GM12864 (cell line): Measurements from ENCODE around the gene CEND1.

Experiments used
- DNase-seq: peaks from one replicate; pipeline ENCODE4 v3.0.0-alpha.2; 2011; ENCODE audit warnings: low read depth
- H3K4me3 ChIP-seq: 2 replicates; pipeline ENCODE4 v1.5.1; 2011; ENCODE audit warnings: mild to moderate bottlenecking, low read depth, low read length, control low read depth
- TF ChIP-seq, protein P1 (sequence below): IDR thresholded peaks from 2 replicates; pipeline ENCODE4 v1.5.1; 2011; ENCODE audit warnings: low read depth, mild to moderate bottlenecking, moderate library complexity, low read length, control low read depth, inconsistent platforms; ENCODE audit errors: missing control alignments

CEND1 gene

DNA sequence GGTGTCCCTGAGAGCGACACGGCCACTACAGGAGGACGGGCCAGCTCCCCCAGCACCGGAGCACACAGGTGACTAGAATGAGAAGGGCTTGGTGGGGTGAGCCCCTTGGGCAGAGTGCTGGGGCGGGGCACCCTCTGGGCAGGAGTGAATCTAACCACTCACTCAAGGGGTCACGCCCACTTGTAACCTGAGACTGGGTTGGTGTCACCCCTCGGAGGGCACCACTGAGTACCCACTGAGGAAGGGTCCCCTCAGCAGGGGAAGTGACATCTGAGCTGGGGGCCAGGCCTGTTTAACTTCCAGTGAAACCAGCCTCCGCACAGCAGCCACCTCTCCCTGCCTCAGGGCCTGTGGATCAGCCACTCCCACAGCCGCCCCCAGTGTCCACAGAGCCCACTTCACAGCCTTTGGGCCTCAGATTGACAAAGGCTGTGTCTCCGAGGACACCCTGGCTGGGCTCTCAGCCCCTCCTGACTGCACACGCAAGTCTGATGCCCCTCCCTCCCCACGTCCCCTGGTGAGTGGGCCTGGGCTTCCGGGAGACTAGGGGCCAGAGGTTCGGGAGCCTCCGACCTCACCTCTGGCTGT lies 18.2 kb downstream of the CEND1 start:
- TF ChIP-seq, protein P1, sequence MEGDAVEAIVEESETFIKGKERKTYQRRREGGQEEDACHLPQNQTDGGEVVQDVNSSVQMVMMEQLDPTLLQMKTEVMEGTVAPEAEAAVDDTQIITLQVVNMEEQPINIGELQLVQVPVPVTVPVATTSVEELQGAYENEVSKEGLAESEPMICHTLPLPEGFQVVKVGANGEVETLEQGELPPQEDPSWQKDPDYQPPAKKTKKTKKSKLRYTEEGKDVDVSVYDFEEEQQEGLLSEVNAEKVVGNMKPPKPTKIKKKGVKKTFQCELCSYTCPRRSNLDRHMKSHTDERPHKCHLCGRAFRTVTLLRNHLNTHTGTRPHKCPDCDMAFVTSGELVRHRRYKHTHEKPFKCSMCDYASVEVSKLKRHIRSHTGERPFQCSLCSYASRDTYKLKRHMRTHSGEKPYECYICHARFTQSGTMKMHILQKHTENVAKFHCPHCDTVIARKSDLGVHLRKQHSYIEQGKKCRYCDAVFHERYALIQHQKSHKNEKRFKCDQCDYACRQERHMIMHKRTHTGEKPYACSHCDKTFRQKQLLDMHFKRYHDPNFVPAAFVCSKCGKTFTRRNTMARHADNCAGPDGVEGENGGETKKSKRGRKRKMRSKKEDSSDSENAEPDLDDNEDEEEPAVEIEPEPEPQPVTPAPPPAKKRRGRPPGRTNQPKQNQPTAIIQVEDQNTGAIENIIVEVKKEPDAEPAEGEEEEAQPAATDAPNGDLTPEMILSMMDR, result no peak
- no peak for DNase-seq
- no peak overlapping the region for H3K4me3 ChIP-seq

DNA sequence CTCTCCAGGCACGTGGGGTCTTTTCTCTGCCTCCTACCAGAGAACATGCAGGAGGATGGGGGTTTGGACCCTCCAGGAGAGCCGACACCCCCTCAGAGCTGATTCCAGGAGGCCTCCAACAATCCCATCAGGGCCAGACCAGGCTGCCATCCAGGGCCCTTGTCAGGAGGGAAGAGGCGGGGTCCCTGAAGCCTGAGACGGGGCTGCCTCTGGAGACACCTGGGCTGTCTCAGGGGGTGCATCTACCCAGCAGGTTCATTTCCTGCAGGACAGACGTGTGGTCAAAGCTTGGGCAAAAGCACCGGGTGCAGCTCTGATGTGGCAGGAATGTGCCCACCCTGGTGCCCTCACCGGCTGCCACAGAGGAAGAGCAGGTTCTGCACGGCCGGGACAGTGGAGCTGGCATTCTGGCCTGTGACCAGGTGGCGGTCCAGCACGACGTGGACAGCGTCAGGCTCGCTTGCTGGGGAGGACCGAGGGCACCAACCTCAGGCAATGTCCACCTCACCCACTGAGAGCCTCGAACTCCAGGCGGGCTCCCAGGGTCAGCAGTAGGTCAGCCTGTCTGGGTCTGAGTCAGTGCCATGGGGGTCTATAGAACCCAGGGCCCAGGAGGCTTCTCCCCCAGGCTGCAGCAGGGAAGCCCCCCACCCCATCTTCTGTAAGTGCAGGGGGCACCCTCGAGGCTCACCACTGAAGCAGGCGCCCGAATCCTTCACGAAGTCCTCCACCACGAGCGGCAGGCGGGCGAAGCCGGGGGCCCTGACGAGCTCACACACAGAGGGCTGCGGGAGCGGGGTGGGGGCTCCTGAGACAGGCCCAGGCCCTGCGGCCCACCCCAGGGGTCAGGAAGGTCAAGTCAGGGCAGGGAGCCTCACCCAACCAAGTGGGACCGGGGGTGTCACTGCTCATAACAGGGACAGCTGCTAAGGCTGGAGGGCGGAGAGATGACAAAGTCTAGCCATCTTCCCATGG lies 19.0 kb downstream of the CEND1 start:
- TF ChIP-seq, protein P1, result no peak
- no peak overlapping the region for H3K4me3 ChIP-seq
- no peak for DNase-seq

DNA sequence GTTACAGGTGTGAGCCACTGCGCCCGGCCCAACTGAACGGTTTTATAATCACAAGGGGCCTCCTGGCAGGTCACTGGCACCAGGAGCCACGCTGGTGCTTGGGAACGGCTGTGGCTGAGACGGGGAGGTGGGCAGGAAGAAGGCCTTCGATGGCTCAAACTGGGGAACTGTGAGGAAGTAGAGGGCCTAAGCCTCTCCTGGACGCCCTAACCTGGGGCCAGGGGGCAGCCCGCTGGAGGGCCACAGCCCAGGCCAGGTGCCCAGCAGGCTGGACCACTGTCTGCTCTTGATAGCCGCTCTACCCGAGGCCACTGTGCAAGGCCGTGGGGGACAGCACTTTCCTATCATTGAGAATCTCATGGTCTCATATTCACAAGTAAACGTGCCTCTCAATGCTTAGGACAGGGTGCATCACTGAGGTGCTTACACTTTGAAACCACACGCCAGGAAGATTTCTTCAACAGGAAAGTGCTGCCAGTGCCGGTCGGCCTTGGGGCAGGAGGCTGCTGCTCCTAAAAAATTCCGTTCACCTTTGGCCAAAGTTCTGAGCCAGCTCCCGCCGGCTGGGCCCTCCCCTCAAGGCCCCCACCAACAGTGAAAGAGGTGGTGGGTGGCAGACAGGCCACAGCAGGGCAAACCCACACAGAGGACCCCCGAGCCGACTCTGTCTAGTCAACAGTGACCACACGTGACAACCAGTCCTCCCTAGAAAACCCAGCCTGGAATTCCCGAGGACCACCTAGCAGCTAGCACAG lies 19.8 kb downstream of the CEND1 start:
- no peak for DNase-seq
- no peak overlapping the region for H3K4me3 ChIP-seq
- TF ChIP-seq, protein P1, result no peak

DNA sequence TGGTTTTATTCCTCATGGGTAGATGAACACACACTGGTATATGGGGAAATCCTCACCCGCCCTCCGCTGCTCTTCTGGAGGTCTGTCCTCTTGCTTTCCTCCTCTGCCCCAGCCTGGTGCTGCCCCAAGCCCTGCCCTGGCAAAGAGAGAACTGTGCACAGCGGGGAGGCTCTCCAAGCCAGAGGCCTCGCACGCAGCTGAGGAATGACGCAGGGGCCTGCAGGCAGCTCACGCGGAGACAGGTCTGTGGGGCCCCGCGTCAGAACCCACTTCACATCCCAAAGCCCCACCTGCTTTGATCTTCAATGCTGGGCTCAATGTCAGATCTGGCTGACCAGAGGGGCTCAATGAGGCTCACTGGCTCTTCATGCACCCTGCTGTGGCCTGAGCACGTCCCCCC lies 22.7 kb downstream of the CEND1 start:
- no peak for DNase-seq
- TF ChIP-seq, protein P1, result no peak
- no peak overlapping the region for H3K4me3 ChIP-seq

DNA sequence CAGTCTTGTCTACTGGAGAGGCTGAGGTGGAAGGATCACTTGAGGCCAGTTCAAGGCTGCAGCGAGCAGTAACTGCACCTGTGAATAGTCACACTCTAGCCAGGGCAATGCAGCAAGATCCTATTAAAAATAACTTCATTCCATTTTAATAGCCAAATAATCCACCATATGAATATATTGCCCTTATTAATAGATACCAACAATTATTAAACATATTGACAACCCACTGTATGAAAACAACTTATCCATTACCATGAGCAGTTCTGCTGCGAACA lies 23.0 kb downstream of the CEND1 start:
- TF ChIP-seq, protein P1, result no peak

DNA sequence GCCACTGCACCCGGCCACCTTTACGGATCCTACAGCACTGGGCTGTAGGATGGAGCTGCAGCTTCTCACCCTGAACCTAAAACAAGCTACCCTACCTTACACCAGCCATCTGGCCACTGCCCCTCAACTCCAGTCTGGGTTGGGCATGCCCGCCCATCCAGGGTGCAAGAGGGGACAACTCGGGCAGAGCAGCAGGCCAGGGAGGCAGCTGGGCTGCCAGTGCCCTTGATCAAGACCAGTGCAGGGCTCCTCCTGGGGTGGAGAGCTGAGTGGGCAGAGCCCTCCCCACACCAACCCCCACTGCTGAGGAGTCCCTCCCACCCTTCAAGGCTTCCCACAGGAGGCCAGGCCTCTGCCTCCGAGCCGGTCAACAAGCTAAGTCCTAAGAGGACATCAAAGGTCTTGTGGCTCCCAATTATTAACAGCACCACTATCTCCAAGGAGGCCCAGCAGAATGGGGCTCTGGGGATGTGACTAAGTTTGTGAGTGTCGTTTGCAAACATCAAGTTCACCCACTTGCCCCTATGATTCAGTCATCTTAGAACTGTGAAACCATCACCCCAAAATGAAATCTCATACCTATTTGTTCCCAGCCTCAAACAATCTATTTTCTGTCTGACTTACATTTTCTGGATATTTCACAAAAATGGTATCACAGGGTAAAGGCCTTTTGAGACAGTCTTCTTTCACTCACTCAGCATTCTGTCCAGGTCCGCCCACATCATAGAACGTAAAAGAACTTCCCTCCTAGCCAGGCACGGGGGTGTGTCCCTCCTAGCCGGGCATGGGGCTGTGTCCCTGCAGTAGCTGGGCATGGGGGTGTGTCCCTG lies 23.6 kb downstream of the CEND1 start:
- TF ChIP-seq, protein P1, result no peak
- no peak overlapping the region for H3K4me3 ChIP-seq
- DNase-seq, result no peak

More for the DNA sequence above, 23.0 kb downstream of the CEND1 start:
- no peak for DNase-seq
- no peak overlapping the region for H3K4me3 ChIP-seq
